Endothelial cell of umbilical vein (primary cell): ENCODE results near the gene ZFR. TPM values are rescaled to one million over a fixed set of nuclear protein-coding genes. Genes with fewer than 3 reads are reported as not detected.

Experiments used
- BruUV-seq: library from RNA; stranded (reverse); fragments of 400-500 nt; replicated peaks from 2 replicates; lab custom pipeline; 2021; lab: Mats Ljungman, UMichigan
- CTCF ChIA-PET: fragments of 300-600, 350-600 bp; sonication (Branson Sonifier 250); formaldehyde crosslinking; loops from one replicate; lab custom pipeline; 2021; ENCODE audit warnings: antibody characterized with exemption, inconsistent platforms; lab: Charles Lee
- POLR2A ChIA-PET: fragments of 300-600, 350-600 bp; sonication (Branson Sonifier 250); formaldehyde crosslinking; loops from one replicate; lab custom pipeline; 2021; ENCODE audit warnings: antibody characterized with exemption, inconsistent platforms; lab: Charles Lee
- DNase-seq: peaks from one replicate; pipeline ENCODE4 v3.0.0-alpha.2; 2011; ENCODE audit warnings: low read depth, low spot score
- FAIRE-seq: peaks from 2 replicates; lab custom pipeline; 2011; peaks lifted over from hg19 to GRCh38; lab: Jason Lieb, UNC
- H2AFZ ChIP-seq: 2 replicates; pipeline ENCODE4 v1.6.0; 2012; ENCODE audit warnings: low read depth, low read length, control low read depth, inconsistent platforms
- H3K27ac ChIP-seq: 2 replicates; pipeline ENCODE4 v1.5.1; 2011; ENCODE audit warnings: low read depth, mild to moderate bottlenecking, control low read depth, low read length, moderate library complexity; ENCODE audit not compliant: insufficient read depth
- H3K27me3 ChIP-seq, 2 experiments: 2 replicates each; pipeline versions ENCODE4 v1.6.0 to v1.6.1; 2011; ENCODE audit warnings: low read length in 2 of 2, mixed read lengths in 1 of 2; ENCODE audit not compliant: control insufficient read depth in 2 of 2, insufficient read depth in 2 of 2
- H3K36me3 ChIP-seq, 2 experiments: 2 replicates in 1 of 2; 3 replicates in 1 of 2; pipeline ENCODE4 v1.5.1; 2011; ENCODE audit warnings: low read length in 2 of 2, mild to moderate bottlenecking in 1 of 2, moderate library complexity in 1 of 2; ENCODE audit not compliant: control insufficient read depth in 2 of 2, insufficient read depth in 2 of 2; ENCODE audit errors: extremely low read depth in 1 of 2
- H3K4me1 ChIP-seq: 3 replicates; pipeline ENCODE4 v1.5.1; 2011; ENCODE audit warnings: mild to moderate bottlenecking, low read length; ENCODE audit not compliant: control insufficient read depth, insufficient read depth; ENCODE audit errors: extremely low read depth
- H3K4me2 ChIP-seq: 2 replicates; pipeline ENCODE4 v1.6.1; 2011; ENCODE audit warnings: low read length, control low read depth, mixed read lengths; ENCODE audit not compliant: insufficient read depth
- H3K4me3 ChIP-seq, 3 experiments: fragments of 200-600 bp in 1 of 3; sonication (generic), shearing (Covaris generic) in 1 of 3; replicated peaks in 1 of 3; 2 replicates each; pipeline ENCODE4 v1.5.1; 2011 to 2016; ENCODE audit warnings: control low read depth in 3 of 3, low read length in 3 of 3, mild to moderate bottlenecking in 2 of 3, inconsistent platforms in 1 of 3, low read depth in 1 of 3, moderate library complexity in 1 of 3; ENCODE audit not compliant: insufficient read depth in 1 of 3
- H3K79me2 ChIP-seq: 2 replicates; pipeline ENCODE4 v1.6.0; 2012; ENCODE audit warnings: low read length, inconsistent platforms; ENCODE audit not compliant: control insufficient read depth, insufficient read depth
- H3K9ac ChIP-seq: replicated peaks from 2 replicates; pipeline ENCODE3; 2011; ENCODE audit warnings: low read length, control low read depth; ENCODE audit not compliant: insufficient read depth; ENCODE audit errors: extremely low read depth
- H3K9me1 ChIP-seq: replicated peaks from 3 replicates; pipeline ENCODE4 v1.6.0; 2011; ENCODE audit warnings: mild to moderate bottlenecking, low read length; ENCODE audit not compliant: control insufficient read depth, insufficient read depth; ENCODE audit errors: extremely low read depth
- H3K9me3 ChIP-seq: replicated peaks from 2 replicates; pipeline ENCODE4 v1.5.1; 2012; ENCODE audit warnings: low read length, inconsistent platforms; ENCODE audit not compliant: control insufficient read depth, insufficient read depth
- H4K20me1 ChIP-seq: replicated peaks from 2 replicates; pipeline ENCODE3; 2011; ENCODE audit warnings: mild to moderate bottlenecking, low read length; ENCODE audit not compliant: control insufficient read depth, insufficient read depth; ENCODE audit errors: extremely low read depth
- CTCF ChIP-seq, 2 donors: IDR thresholded peaks; 1 replicate in 1 of 2; 2 replicates in 1 of 2; pipeline ENCODE4 v1.5.1; 2011; ENCODE audit warnings: low read length in 2 of 2, mild to moderate bottlenecking in 2 of 2, moderate library complexity in 2 of 2, control low read depth in 1 of 2, inconsistent platforms in 1 of 2, low read depth in 1 of 2; ENCODE audit not compliant: insufficient read depth in 1 of 2; ENCODE audit errors: extremely low read depth in 1 of 2
- EZH2 ChIP-seq: IDR thresholded peaks from 2 replicates; pipeline ENCODE4 v1.6.1; 2012; ENCODE audit warnings: borderline replicate concordance, low read depth, mild to moderate bottlenecking, moderate library complexity, low read length, inconsistent platforms; ENCODE audit not compliant: severe bottlenecking
- FOS ChIP-seq: IDR thresholded peaks from 2 replicates; pipeline ENCODE4 v1.6.1; 2011; ENCODE audit warnings: mild to moderate bottlenecking, low read length, moderate library complexity, borderline replicate concordance; ENCODE audit not compliant: insufficient read depth
- GATA2 ChIP-seq: IDR thresholded peaks from 2 replicates; pipeline ENCODE4 v1.7.0; 2011; ENCODE audit warnings: low read depth, mild to moderate bottlenecking, moderate library complexity, mixed read lengths, low read length; ENCODE audit not compliant: insufficient read length, insufficient read depth
- JUN ChIP-seq: IDR thresholded peaks from 2 replicates; pipeline ENCODE4 v1.6.1; 2011; ENCODE audit warnings: borderline replicate concordance, low read depth; ENCODE audit not compliant: insufficient read length, insufficient read depth
- MAX ChIP-seq: IDR thresholded peaks from 2 replicates; pipeline ENCODE4 v1.6.1; 2011; ENCODE audit not compliant: insufficient read depth, insufficient read length
- MYC ChIP-seq: IDR thresholded peaks from one replicate; pipeline ENCODE4 v1.6.1; 2011; ENCODE audit warnings: mild to moderate bottlenecking, low read depth, low read length
- POLR2A ChIP-seq: IDR thresholded peaks from 2 replicates; pipeline ENCODE4 v1.6.1; 2012; ENCODE audit warnings: low read depth, mild to moderate bottlenecking, control low read depth, low read length
- POLR2AphosphoS5 ChIP-seq: IDR thresholded peaks from 2 replicates; pipeline ENCODE4 v1.6.1; 2012; ENCODE audit warnings: low read depth, mild to moderate bottlenecking, control low read depth, low read length, moderate library complexity; ENCODE audit not compliant: insufficient read depth
- dilution Hi-C: fragments of 300-500 bp; cut with MboI; formaldehyde crosslinking; loops from one replicate; pipeline ENCODE4 v1.15.0; 2019; ENCODE audit warnings: low sequenced_read_pairs; ENCODE audit not compliant: extremely low pct_ligation_motif_present
- intact Hi-C: fragments of 100-400 bp; cut with micrococcal nuclease; formaldehyde crosslinking; loops from one replicate; pipeline ENCODE4 v1.10.0; 2022
- polyA plus RNA-seq, 4 experiments: library from polyadenylated mRNA; depleted of rRNA in 3 of 4; stranded (reverse) in 3 of 4; unstranded in 1 of 4; fragments of >200 nt; gene quantifications; 2 replicates each; pipeline versions ENCODE4 v1.2.1 to v1.2.3, GENCODE V29; 2011 to 2012; ENCODE audit warnings: missing spikeins in 1 of 4
- total RNA-seq: library from RNA; stranded (reverse); gene quantifications from 2 replicates; pipeline ENCODE4 v1.2.3, GENCODE V29; 2021

Gene ZFR
- total and polyA plus RNA-seq, 2 donors (not counting 3 experiments of a cell fraction or from before 2014, with no cell fraction given) = 60.1 to 79.4 TPM

GRCh38 chr5:32392039-32392438 is 52.5 kb downstream of the ZFR start:
- intact Hi-C loops (no loop called here), dilution Hi-C loops (no loop called here)
- no peaks in the 10 kb centered on the region for H4K20me1 ChIP-seq
- no peaks in the 10 kb centered on the region for H3K27me3 ChIP-seq
- no peak overlapping the region for H3K9ac ChIP-seq
- peaks cover 15 to 43% of the 10 kb centered on the region in 2 experiments for H3K36me3 ChIP-seq
- no peak overlapping the region for H2AFZ ChIP-seq
- BruUV-seq = no TSS peak
- H3K9me1 ChIP-seq = no peaks in the 10 kb centered on the region
- no peaks in the 10 kb centered on the region for H3K4me1 ChIP-seq
- DNase-seq (no peak), FAIRE-seq (no peak)
- H3K27ac ChIP-seq = no peak overlapping the region
- H3K79me2 ChIP-seq = no peaks in the 10 kb centered on the region
- H3K4me2 ChIP-seq = no peak overlapping the region
- no peak overlapping the region for H3K4me3 ChIP-seq
- TF ChIP-seq MYC = no peak
- no peak for TF ChIP-seq CTCF (IDR thresholded peaks at IDR 0.05; ENCODE audit: extremely low read depth in 1 of 2, insufficient read depth in 1 of 2, low read depth in 1 of 2, low read length in 2 of 2)
- TF ChIP-seq EZH2 = no peak
- no peak for TF ChIP-seq MAX
- no peak for TF ChIP-seq JUN
- TF ChIP-seq GATA2 = no peak
- no peak for TF ChIP-seq FOS
- no peak for TF ChIP-seq POLR2AphosphoS5
- no peak for TF ChIP-seq POLR2A
- H3K9me3 ChIP-seq = no peaks in the 10 kb centered on the region
- POLR2A ChIA-PET = no interaction called here
- CTCF ChIA-PET = interaction anchor here (1.2 kb wide), 1 partner anchor 12 kb away, joined by 3 read pairs; no protein-coding TSS in a partner anchor
